HFF-Myc (cell line): Measurements from ENCODE around the gene PDZD8.
A peak's percentile ranks its signal among the peaks of the same experiment; 100 is the strongest.

Experiments used
- DNase-seq: peaks from one replicate; pipeline ENCODE4 v3.0.0-alpha.2; 2011; ENCODE audit warnings: low read depth; ENCODE audit errors: extremely low read depth
- H3K4me3 ChIP-seq: replicated peaks from 2 replicates; pipeline ENCODE4 v1.5.1; 2011; ENCODE audit warnings: low read depth, mild to moderate bottlenecking, control low read depth, low read length
- CTCF ChIP-seq: IDR thresholded peaks from 2 replicates; pipeline ENCODE4 v1.5.1; 2012; ENCODE audit warnings: mild to moderate bottlenecking, low read depth, low read length, control low read depth; ENCODE audit errors: missing control alignments

The PDZD8 gene

GRCh38 chr10:117351558-117351957 is 23.7 kb downstream of the PDZD8 start:
- no peak overlapping the region for H3K4me3 ChIP-seq
- no peak for TF ChIP-seq CTCF
- no peak for DNase-seq

- no peak for DNase-seq
- no peak for TF ChIP-seq CTCF
Measured at GRCh38 chr10:117350909-117351308, 24.3 kb downstream of the PDZD8 start.

GRCh38 chr10:117348236-117348635 is 27.0 kb downstream of the PDZD8 start:
- H3K4me3 ChIP-seq: no peak overlapping the region
- no peak for DNase-seq
- no peak for TF ChIP-seq CTCF

More at GRCh38 chr10:117350909-117351308, 24.3 kb downstream of the PDZD8 start:
- no peak overlapping the region for H3K4me3 ChIP-seq

- no peak overlapping the region for H3K4me3 ChIP-seq
- DNase-seq: no peak
- TF ChIP-seq CTCF: no peak
Measured at GRCh38 chr10:117346574-117346973, 28.7 kb downstream of the PDZD8 start.

- DNase-seq: no peak
- no peak for TF ChIP-seq CTCF
- H3K4me3 ChIP-seq: no peak overlapping the region
Measured at GRCh38 chr10:117345143-117345542, 30.1 kb downstream of the PDZD8 start.

GRCh38 chr10:117342641-117343040 is 32.6 kb downstream of the PDZD8 start:
- peak; percentile 47 for DNase-seq
- no peak overlapping the region for H3K4me3 ChIP-seq
- no peak for TF ChIP-seq CTCF

GRCh38 chr10:117341061-117341460 is 34.2 kb downstream of the PDZD8 start:
- no peak overlapping the region for H3K4me3 ChIP-seq
- no peak for DNase-seq
- no peak for TF ChIP-seq CTCF
